ENCODE data around the gene PAN3. TPM values are rescaled to one million over a fixed set of nuclear protein-coding genes. Genes with fewer than 3 reads are reported as not detected.

The PAN3 gene
- total RNA-seq = 39.2 TPM

GRCh38 chr13:28138012-28138755, at the start of gene PAN3:
PAN3 (plus strand) TSS chr13:28138545; CDS start chr13:28138658, 113 bp downstream.

GRCh38 chr13:28100150-28101121, 37.9 kb upstream of the PAN3 start, which contains the start of gene FLT3:
FLT3 (minus strand) TSS chr13:28100576; CDS start chr13:28100510, 66 bp downstream.

Small RNAs within 50 kb of the gene (small RNA-seq; reads per million reads assigned to genes)
- not detected for gene RNU6-82P

Other genes starting within 250 kb of the PAN3 start
- not detected for gene PDX1, start 218.5 kb upstream of the PAN3 start, total RNA-seq
- gene CDX2, start 169.2 kb upstream of the PAN3 start, total RNA-seq = not detected
- gene URAD, start 149.9 kb upstream of the PAN3 start, total RNA-seq = not detected
- 4.8 TPM for gene FLT3, start 38.0 kb upstream of the PAN3 start, total RNA-seq

Measured in diencephalon (tissue), 1 donor.